BLaER1 (cell line): ENCODE data around the gene COL4A3.
"Not testable (repeated sequence)": the region's sequence is repeated elsewhere in the genome, so short reads cannot be mapped to it uniquely, and the experiment has no call there.

Source experiments
- H3K27ac ChIP-seq: shearing (Covaris generic); formaldehyde crosslinking; 2 replicates; pipeline ENCODE4 v1.8.1; 2022
- H3K27me3 ChIP-seq: shearing (Covaris generic); formaldehyde crosslinking; 2 replicates; pipeline ENCODE4 v1.8.1; 2022
- H3K36me3 ChIP-seq: shearing (Covaris generic); formaldehyde crosslinking; 2 replicates; pipeline ENCODE4 v1.8.1; 2022
- H3K4me1 ChIP-seq: shearing (Covaris generic); formaldehyde crosslinking; 2 replicates; pipeline ENCODE4 v1.8.1; 2022
- H3K4me2 ChIP-seq: shearing (Covaris generic); formaldehyde crosslinking; 2 replicates; pipeline ENCODE4 v1.8.1; 2022
- H3K4me3 ChIP-seq: shearing (Covaris generic); formaldehyde crosslinking; 2 replicates; pipeline ENCODE4 v1.8.1; 2022
- H3K9ac ChIP-seq: shearing (Covaris generic); formaldehyde crosslinking; 2 replicates; pipeline ENCODE4 v1.8.1; 2022
- H3K9me3 ChIP-seq: shearing (Covaris generic); formaldehyde crosslinking; 2 replicates; pipeline ENCODE4 v1.8.1; 2022
- H4K20me1 ChIP-seq: shearing (Covaris generic); formaldehyde crosslinking; 2 replicates; pipeline ENCODE4 v1.8.1; 2022
- Cebpa-rat ChIP-seq: shearing (Covaris generic); IDR thresholded peaks from 2 replicates; pipeline ENCODE4 v1.8.1; 2022

Gene COL4A3

DNA sequence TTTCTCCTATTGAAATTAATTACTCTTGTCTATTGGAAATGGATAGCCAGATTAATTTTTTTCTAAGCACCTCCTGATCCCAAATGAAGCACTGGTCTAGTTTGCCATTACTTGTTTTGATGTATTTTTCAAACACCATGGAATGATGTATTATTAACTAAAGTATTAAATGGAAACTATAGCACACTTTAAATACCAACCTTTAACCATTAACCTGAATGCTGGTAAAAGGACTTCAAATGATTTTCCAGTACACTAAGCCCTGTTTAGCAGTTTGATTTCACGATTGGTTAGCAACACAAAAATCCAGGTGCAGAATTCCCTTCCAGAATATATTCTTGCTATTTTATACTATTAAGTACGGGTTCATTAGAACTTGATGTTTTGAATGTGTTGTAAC lies 37.3 kb downstream of the COL4A3 start:
- TF ChIP-seq Cebpa-rat: no peak
- no peak overlapping the region for H3K4me2 ChIP-seq
- H3K9me3 ChIP-seq: no peaks in the 10 kb centered on the region
- no peaks in the 10 kb centered on the region for H4K20me1 ChIP-seq
- H3K36me3 ChIP-seq: no peaks in the 10 kb centered on the region
- H3K9ac ChIP-seq: no peak overlapping the region
- no peak overlapping the region for H3K27ac ChIP-seq
- H3K4me1 ChIP-seq: no peaks in the 10 kb centered on the region
- no peak overlapping the region for H3K4me3 ChIP-seq
- H3K27me3 ChIP-seq: no peaks in the 10 kb centered on the region

DNA sequence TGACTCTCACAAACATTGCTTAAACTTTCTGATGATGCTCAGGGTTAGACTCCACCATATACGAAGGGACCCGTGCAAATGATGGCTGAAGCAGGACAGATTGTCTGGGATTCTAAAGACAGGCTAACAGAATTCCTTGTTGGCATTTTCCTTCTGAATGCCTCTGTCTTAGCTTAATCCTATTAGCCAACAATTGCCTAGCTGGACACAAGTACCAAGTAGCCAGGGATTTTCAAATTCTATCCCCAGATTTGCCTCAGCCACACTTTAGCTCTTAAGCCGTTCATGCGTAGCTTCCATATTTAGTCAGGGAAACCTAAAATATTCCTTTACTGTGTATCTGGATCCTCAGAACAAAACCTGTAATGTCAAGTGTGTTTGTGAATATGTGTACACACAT lies 40.0 kb downstream of the COL4A3 start:
- no peak overlapping the region for H3K9ac ChIP-seq
- no peak for TF ChIP-seq Cebpa-rat
- H3K27me3 ChIP-seq: no peaks in the 10 kb centered on the region
- no peak overlapping the region for H3K27ac ChIP-seq
- no peaks in the 10 kb centered on the region for H3K4me1 ChIP-seq
- H4K20me1 ChIP-seq: no peaks in the 10 kb centered on the region
- H3K4me2 ChIP-seq: no peak overlapping the region
- H3K36me3 ChIP-seq: no peaks in the 10 kb centered on the region
- no peaks in the 10 kb centered on the region for H3K9me3 ChIP-seq
- no peak overlapping the region for H3K4me3 ChIP-seq

DNA sequence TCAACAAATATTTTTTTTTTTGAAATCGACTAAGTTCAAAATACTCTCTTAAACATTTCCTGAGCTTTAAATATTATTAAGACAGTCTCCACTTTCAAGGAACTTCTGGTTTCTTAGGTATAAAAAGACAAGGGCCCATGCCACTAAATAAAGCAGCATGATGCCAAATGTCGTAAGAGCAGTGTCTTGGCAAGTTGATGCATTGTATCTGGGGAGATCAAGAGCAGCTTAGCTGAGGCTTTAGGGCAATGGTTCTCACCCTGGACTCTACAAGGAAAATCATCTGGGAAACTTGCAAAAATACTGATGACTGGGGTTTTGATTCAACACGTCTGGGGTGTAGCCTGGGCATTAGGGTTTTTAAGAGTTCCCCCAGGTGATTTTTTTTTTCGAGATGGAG lies 41.3 kb downstream of the COL4A3 start:
- H3K27ac ChIP-seq: no peak overlapping the region
- no peaks in the 10 kb centered on the region for H3K36me3 ChIP-seq
- no peak for TF ChIP-seq Cebpa-rat
- H3K9me3 ChIP-seq: no peaks in the 10 kb centered on the region
- H3K27me3 ChIP-seq: no peaks in the 10 kb centered on the region
- H3K4me2 ChIP-seq: no peak overlapping the region
- no peaks in the 10 kb centered on the region for H4K20me1 ChIP-seq
- no peak overlapping the region for H3K4me3 ChIP-seq
- no peaks in the 10 kb centered on the region for H3K4me1 ChIP-seq
- H3K9ac ChIP-seq: no peak overlapping the region

DNA sequence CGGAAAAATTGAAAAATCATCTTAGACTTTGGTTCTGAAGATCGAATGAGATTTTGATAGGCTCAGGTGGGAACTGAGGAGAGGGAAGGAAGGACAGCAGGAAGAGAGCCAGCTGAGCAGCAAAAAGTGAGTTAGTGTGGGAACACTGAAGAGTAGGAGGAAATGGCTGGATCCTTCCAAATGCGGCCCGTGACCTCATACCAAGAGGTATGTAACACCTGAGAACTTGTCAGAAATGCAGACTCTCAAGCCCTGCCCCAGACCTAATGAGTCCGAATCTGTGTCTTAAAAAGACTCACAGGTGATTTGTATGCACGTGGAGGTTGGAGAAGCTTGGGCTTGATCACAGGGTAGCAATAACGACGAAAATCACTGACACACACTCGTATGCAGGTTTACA lies 42.0 kb downstream of the COL4A3 start:
- H3K36me3 ChIP-seq: no peaks in the 10 kb centered on the region
- no peak overlapping the region for H3K27ac ChIP-seq
- H3K27me3 ChIP-seq: no peaks in the 10 kb centered on the region
- H3K4me1 ChIP-seq: no peaks in the 10 kb centered on the region
- H3K9me3 ChIP-seq: no peaks in the 10 kb centered on the region
- no peak overlapping the region for H3K4me3 ChIP-seq
- H3K9ac ChIP-seq: no peak overlapping the region
- TF ChIP-seq Cebpa-rat: no peak
- no peak overlapping the region for H3K4me2 ChIP-seq
- H4K20me1 ChIP-seq: no peaks in the 10 kb centered on the region

DNA sequence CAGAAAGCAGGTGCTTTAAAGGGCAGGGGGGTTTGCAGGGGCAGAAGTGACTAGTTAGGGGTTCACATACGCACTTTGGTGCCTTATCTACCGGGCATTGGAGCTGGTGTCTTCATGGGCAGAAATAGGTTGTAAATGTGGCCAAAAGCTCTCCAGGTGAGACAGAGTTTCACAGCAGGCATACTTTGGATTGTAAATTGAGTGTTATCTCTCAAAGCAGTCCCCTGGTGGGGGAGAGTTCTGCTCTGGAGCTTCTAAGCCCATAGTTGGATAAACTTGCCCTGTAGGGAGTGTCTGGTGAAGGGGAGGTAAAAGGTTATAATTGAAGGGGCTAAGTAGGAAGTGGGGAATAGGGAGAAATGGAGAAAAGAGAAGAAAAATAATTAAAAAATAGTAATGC lies 43.1 kb downstream of the COL4A3 start:
- no peak overlapping the region for H3K4me2 ChIP-seq
- no peak for TF ChIP-seq Cebpa-rat
- H3K4me1 ChIP-seq: no peaks in the 10 kb centered on the region
- no peaks in the 10 kb centered on the region for H3K36me3 ChIP-seq
- H3K4me3 ChIP-seq: no peak overlapping the region
- no peak overlapping the region for H3K27ac ChIP-seq
- no peaks in the 10 kb centered on the region for H3K27me3 ChIP-seq
- no peak overlapping the region for H3K9ac ChIP-seq
- H3K9me3 ChIP-seq: no peaks in the 10 kb centered on the region
- no peaks in the 10 kb centered on the region for H4K20me1 ChIP-seq

DNA sequence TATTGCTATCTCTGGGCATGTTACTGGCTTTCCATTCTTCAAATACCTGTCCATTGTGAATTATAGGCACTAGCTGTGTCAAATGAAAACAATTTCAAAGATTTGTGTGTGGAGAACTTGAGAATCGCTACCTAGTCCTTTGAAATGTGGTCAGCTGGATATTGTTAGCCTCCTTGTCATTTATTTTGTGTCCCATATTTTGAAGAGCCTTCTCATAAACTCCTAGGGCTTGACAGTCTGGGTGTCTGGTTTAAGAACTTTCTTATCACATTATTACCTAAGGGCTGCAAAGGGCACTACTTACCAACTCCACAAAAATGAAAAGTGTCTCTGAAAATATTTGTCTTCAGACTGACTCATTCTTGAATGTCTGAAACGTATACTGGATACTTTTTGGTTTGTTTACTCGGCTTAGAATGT lies 50.2 kb downstream of the COL4A3 start:
- no peak for TF ChIP-seq Cebpa-rat

DNA sequence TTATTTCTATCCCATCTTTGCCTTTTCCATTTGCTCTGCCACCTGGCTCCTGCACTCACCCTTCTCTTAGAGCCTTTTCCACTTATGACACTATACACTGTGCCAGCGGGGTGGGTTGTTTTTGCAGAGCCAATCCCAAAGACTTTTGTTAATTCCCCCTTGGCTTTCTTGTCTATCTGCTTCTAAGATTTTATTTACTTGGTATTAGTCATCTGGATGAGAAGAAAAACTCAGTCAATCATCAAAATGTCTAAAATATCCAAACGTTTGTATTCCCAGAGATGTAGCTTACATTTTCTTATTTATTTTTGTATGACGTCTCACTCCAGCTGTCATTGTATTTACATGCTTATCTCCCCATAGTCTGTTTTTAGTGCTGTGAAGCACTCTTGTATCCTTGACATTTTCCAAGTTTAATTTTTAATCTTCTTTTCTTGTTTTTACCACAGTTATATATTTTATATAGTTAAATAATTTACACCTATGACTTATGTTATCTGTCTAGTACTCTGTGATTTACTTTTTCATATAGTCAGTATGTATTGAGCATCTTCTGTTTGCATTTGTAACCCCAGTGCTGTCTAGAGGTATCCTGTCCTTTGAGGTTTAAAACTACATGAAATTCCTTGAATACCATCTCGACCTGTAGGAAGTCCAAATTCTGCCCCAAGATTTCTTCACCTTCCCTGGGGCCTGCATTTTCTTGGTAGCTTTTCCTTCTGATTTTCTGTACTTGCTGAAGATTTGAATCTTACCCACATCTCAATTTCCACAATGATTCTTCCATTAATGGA lies 55.1 kb downstream of the COL4A3 start:
- TF ChIP-seq Cebpa-rat: no peak
- H3K27me3 ChIP-seq: no peaks in the 10 kb centered on the region
- no peak overlapping the region for H3K4me3 ChIP-seq
- H3K27ac ChIP-seq: no peak overlapping the region
- H3K9me3 ChIP-seq: 0 out of 2 replicates have a peak, but pooled peaks cover 5% of the 10 kb centered on the region
- no peak overlapping the region for H3K9ac ChIP-seq
- H3K4me1 ChIP-seq: no peaks in the 10 kb centered on the region
- no peaks in the 10 kb centered on the region for H4K20me1 ChIP-seq
- no peaks in the 10 kb centered on the region for H3K36me3 ChIP-seq
- no peak overlapping the region for H3K4me2 ChIP-seq

More for the DNA sequence above, 50.2 kb downstream of the COL4A3 start:
- H3K27me3 ChIP-seq: no peaks in the 10 kb centered on the region
- H3K36me3 ChIP-seq: no peaks in the 10 kb centered on the region
- 0 out of 2 replicates have a peak, but pooled peaks cover 5% of the 10 kb centered on the region for H3K9me3 ChIP-seq
- no peak overlapping the region for H3K9ac ChIP-seq
- H3K4me3 ChIP-seq: no peak overlapping the region
- no peak overlapping the region for H3K4me2 ChIP-seq
- H4K20me1 ChIP-seq: no peaks in the 10 kb centered on the region
- H3K4me1 ChIP-seq: no peaks in the 10 kb centered on the region
- no peak overlapping the region for H3K27ac ChIP-seq

DNA sequence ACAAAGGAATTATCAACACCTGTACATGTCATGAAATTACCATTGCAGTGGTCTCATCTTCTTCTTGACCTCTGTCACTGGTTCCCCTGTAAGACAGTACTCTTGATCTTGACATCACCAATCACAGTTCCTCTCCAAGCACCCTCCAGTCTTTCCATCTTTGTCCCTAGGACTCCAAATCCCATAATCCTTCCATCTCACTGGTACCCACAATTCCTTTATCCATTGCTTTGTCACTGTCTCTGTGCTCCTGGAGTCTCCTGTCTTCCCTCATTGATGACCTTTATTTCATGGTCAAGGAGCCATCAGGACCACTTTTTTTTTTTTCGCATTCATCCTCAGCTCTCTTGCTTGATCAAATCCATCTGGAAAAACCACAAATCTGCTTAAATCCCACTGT lies 56.7 kb downstream of the COL4A3 start:
- no peak overlapping the region for H3K27ac ChIP-seq
- H3K4me3 ChIP-seq: no peak overlapping the region
- no peaks in the 10 kb centered on the region for H3K4me1 ChIP-seq
- no peaks in the 10 kb centered on the region for H4K20me1 ChIP-seq
- no peaks in the 10 kb centered on the region for H3K27me3 ChIP-seq
- H3K9me3 ChIP-seq: 0 out of 2 replicates have a peak, but pooled peaks cover 5% of the 10 kb centered on the region
- TF ChIP-seq Cebpa-rat: no peak
- H3K4me2 ChIP-seq: no peak overlapping the region
- H3K9ac ChIP-seq: no peak overlapping the region
- H3K36me3 ChIP-seq: no peaks in the 10 kb centered on the region

DNA sequence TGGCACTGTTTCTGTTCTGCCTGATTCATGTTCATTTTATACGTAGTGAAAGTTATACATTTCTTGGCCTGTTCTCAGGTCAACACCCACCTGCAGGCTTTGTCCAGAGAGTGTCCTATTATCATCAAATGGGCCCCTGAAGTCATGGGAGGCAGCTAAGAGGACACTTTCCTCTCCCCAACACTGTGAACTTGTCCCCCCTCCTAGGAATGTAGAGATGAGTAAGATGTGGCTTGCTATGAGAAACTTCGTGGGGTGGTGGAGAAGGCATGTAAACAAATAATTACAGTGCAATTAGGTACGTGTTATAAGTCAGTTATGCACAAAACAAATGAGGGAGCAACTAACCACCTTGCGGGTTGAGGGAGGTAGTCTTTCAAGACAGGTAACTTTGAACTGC lies 57.9 kb downstream of the COL4A3 start:
- no peak for TF ChIP-seq Cebpa-rat
- H3K4me1 ChIP-seq: no peaks in the 10 kb centered on the region
- H3K9me3 ChIP-seq: no peaks in the 10 kb centered on the region
- no peak overlapping the region for H3K9ac ChIP-seq
- no peak overlapping the region for H3K4me2 ChIP-seq
- H3K27ac ChIP-seq: no peak overlapping the region
- no peaks in the 10 kb centered on the region for H3K27me3 ChIP-seq
- no peaks in the 10 kb centered on the region for H3K36me3 ChIP-seq
- no peak overlapping the region for H3K4me3 ChIP-seq
- H4K20me1 ChIP-seq: no peaks in the 10 kb centered on the region

DNA sequence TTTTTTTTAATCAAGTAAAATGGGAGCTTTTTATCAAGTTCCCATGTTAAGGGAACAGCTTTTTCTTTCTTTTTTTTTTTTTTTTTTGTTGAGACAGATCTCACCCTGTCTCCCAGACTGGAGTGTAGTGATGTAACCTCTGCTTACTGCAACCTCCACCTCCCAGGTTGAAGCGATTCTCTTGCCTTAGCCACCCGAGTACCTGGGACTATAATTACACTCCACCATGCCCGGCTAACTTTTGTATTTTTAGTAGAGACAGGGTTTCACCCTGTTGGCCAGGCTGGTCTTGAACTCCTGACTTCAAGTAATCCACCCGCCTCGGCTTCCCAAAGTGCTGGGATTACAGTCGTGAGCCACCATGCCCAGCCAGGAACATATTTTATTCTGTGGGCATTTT lies 61.2 kb downstream of the COL4A3 start:
- not testable (repeated sequence) for H3K36me3 ChIP-seq

More for the DNA sequence above, 61.2 kb downstream of the COL4A3 start:
- not testable (repeated sequence) for H3K4me1 ChIP-seq, H4K20me1 ChIP-seq, H3K27ac ChIP-seq, H3K4me3 ChIP-seq, H3K9me3 ChIP-seq, H3K9ac ChIP-seq, H3K27me3 ChIP-seq, H3K4me2 ChIP-seq
